K562 treated with DMSO at 1 percent for 24 hours (cell line): ENCODE data around the gene EIF5B. TPM values are rescaled to one million over a fixed set of nuclear protein-coding genes. Genes with fewer than 3 reads are reported as not detected.

ENCODE experiments used
- total RNA-seq: library from RNA; unstranded; fragments of 300-600 nt; gene quantifications from 2 replicates; pipeline ENCODE4 v1.2.3, GENCODE V29; 2022; ENCODE audit warnings: low read depth; ENCODE audit not compliant: insufficient read depth

EIF5B gene
- 29.0 and 31.5 TPM in 2 replicates for total RNA-seq

DNA sequence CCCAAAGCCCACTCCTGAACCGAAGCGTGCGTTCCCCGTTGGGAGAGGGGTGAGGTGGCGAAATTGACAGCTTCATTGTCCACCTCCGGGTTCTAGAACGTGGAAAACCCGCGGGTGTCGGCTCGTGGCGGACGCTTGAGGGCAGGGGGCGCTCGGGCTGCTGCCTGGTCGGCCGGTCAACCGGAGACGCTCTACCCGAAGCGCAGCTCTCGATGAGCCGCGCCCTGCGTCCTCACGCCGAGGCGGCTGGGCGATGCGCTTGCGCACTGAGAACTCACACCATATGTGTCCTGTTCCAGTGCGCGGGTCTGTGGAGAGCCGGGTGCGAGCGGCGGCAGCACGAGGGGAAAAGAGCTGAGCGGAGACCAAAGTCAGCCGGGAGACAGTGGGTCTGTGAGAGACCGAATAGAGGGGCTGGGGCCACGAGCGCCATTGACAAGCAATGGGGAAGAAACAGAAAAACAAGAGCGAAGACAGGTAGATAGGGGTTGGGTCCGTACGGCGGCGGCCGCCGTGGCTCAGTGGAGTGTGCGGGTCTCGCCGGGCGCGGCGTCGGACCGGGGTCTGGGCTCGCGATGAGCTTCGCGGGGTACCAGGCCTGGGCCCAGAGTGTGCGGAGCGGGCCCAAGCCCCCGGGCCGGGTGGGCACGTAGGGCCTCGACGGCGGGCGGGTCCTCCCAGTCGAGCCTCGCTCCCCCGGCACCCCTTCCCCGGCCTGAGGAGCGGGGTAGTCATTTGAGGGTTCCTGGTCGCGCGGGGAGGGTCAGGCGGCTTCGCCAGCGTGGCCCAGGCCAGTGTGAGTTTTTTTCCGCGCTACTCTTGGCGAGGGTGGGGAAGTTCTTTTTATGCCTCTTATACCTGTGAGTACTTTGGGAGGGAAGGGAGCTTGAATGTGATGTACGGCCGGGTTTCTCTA, at the start of gene EIF5B:
EIF5B (plus strand) TSS at position 277 of the 916 bp plus-strand sequence; CDS start at position 443, 166 bp downstream.

DNA sequence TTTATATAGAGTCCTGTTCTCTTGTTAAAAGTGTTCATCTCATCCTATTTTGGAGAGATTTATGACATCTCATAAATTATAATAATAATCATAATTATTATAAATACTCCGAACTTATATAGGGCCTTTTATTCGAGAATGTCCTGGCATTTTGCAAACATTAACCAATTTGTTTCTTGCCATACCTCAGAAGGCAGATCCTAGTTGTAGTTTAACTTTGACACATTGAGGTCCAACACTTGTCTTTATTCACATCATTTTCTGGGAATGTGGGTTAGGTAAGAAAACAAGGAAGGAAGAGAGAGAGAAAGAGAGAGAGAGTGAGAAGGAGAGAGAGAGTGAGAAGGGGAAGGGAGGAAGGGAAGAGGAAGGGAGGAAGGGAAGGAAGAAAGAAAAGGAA, 36.1 kb upstream of the EIF5B start, which contains the start of gene LYG1:
LYG1 (minus strand) TSS at position 101 of the 400 bp plus-strand sequence. CDS start 5,527 bp downstream, outside the sequence.

GRCh38 chr2:99335911-99336803, 1.0 kb upstream of the EIF5B start, which contains the start of gene TXNDC9:
Gene TXNDC9, minus strand, starts transcription at chr2:99336333. Its CDS starts 3,123 bp downstream, at chr2:99333210.

Other genes starting within 250 kb of the EIF5B start
- gene C2orf15, start 195.7 kb upstream of the EIF5B start, total RNA-seq: 0.51 TPM in 1 of 2 replicates, not detected in the other
- gene TSGA10, start 182.4 kb upstream of the EIF5B start, total RNA-seq: 1.3 and 1.8 TPM in 2 replicates
- gene LIPT1, start 182.4 kb upstream of the EIF5B start, total RNA-seq: 2.6 and 4.6 TPM in 2 replicates
- gene MITD1, start 156.3 kb upstream of the EIF5B start, total RNA-seq: 20.9 and 28.5 TPM in 2 replicates
- gene MRPL30, start 156.2 kb upstream of the EIF5B start, total RNA-seq: 26.2 and 26.8 TPM in 2 replicates
- 3.2 and 3.3 TPM in 2 replicates for gene LYG2, start 81.7 kb upstream of the EIF5B start, total RNA-seq
- gene LYG1, start 36.2 kb upstream of the EIF5B start, total RNA-seq: 0.92 and 1.4 TPM in 2 replicates
- gene TXNDC9, start 1.1 kb upstream of the EIF5B start, total RNA-seq: 17.3 and 22.6 TPM in 2 replicates
- 11.7 and 14.0 TPM in 2 replicates for gene REV1, start 152.6 kb downstream of the EIF5B start, total RNA-seq